Measurements from ENCODE around the gene STAM. TPM values are rescaled to one million over a fixed set of nuclear protein-coding genes. Genes with fewer than 3 reads are reported as not detected.
"Not testable (repeated sequence)": the region's sequence is repeated elsewhere in the genome, so short reads cannot be mapped to it uniquely, and the experiment has no call there.

The STAM gene
- total RNA-seq, 1 donor from 2014 or later: 28.7 TPM

GRCh38 chr10:17617031-17617911, 26.7 kb upstream of the STAM start, which contains the start of gene HACD1:
TSS of gene HACD1 (minus strand) at chr10:17617374. CDS start at chr10:17617339, 35 bp downstream.
- no peak for TF ChIP-seq CTCF (IDR thresholded peaks at IDR 0.05)
- DNase-seq (peak; percentile 37), ATAC-seq (ENCODE audit: low read depth) (peak; percentile 74)
- ChIA-PET POLR2A (interaction anchor here (0.7 to 2.2 kb wide), 4 partner anchors 27 to 175 kb away, joined by 3 to 10 read pairs (median 4); partner anchors contain the start of gene STAM), CTCF (no interaction called here)
- peaks cover 16% of the 10 kb centered on the region for H3K27me3 Mint-ChIP-seq
- H3K27ac Mint-ChIP-seq: no peak within 1 kb of the TSS
- H3K4me3 Mint-ChIP-seq: peak within 1 kb of the TSS; percentile 82
- no peaks in the 10 kb centered on the region for H3K9me3 Mint-ChIP-seq
- intact Hi-C loops (cut with micrococcal nuclease): loop anchor here (1.0 to 5.0 kb wide), 3 partner anchors 27 to 65 kb away; partner anchors contain the start of gene STAM
- H3K36me3 Mint-ChIP-seq (ENCODE audit: low read depth): no peaks in the 10 kb centered on the region
- H3K4me1 Mint-ChIP-seq: peaks cover 9% of the 10 kb centered on the region

- H3K27ac Mint-ChIP-seq: no peak overlapping the region
- TF ChIP-seq CTCF (IDR thresholded peaks at IDR 0.05): no peak
These were observed 21.9 kb upstream of the STAM start for GRCh38 chr10:17622061-17622460.

GRCh38 chr10:17624996-17625395, 19.0 kb upstream of the STAM start:
- no peak for TF ChIP-seq CTCF (IDR thresholded peaks at IDR 0.05)
- ChIA-PET CTCF (no interaction called here), POLR2A (no interaction called here)
- H3K27me3 Mint-ChIP-seq: peaks cover 7% of the 10 kb centered on the region
- no peaks in the 10 kb centered on the region for H3K4me1 Mint-ChIP-seq
- H3K27ac Mint-ChIP-seq: no peak overlapping the region
- peaks cover 2% of the 10 kb centered on the region for H3K9me3 Mint-ChIP-seq
- DNase-seq (no peak), ATAC-seq (ENCODE audit: low read depth) (no peak)
- no peak overlapping the region for H3K4me3 Mint-ChIP-seq
- intact Hi-C loops (cut with micrococcal nuclease): no loop called here
- H3K36me3 Mint-ChIP-seq (ENCODE audit: low read depth): no peaks in the 10 kb centered on the region

More at GRCh38 chr10:17622061-17622460, 21.9 kb upstream of the STAM start:
- ChIA-PET POLR2A (no interaction called here), CTCF (no interaction called here)
- no peak overlapping the region for H3K4me3 Mint-ChIP-seq
- H3K9me3 Mint-ChIP-seq: peaks cover 2% of the 10 kb centered on the region
- H3K27me3 Mint-ChIP-seq: peaks cover 23% of the 10 kb centered on the region
- no peak for ATAC-seq (ENCODE audit: low read depth)
- peaks cover 9% of the 10 kb centered on the region for H3K4me1 Mint-ChIP-seq
- no peaks in the 10 kb centered on the region for H3K36me3 Mint-ChIP-seq (ENCODE audit: low read depth)
- intact Hi-C loops (cut with micrococcal nuclease): no loop called here
- DNase-seq: no peak

GRCh38 chr10:17626656-17627055, 17.3 kb upstream of the STAM start:
- ATAC-seq (ENCODE audit: low read depth) (no peak), DNase-seq (no peak)
- intact Hi-C loops (cut with micrococcal nuclease): no loop called here
- Mint-ChIP-seq H3K27ac (no peak overlapping the region), H3K4me1 (no peaks in the 10 kb centered on the region), H3K4me3 (no peak overlapping the region), H3K27me3 (peaks cover 7% of the 10 kb centered on the region), H3K9me3 (peaks cover 2% of the 10 kb centered on the region), H3K36me3 (ENCODE audit: low read depth) (no peaks in the 10 kb centered on the region)
- CTCF ChIA-PET: interaction anchor here (0.6 kb wide), 1 partner anchor 18 kb away, joined by 3 read pairs; no protein-coding TSS in a partner anchor
- TF ChIP-seq CTCF (IDR thresholded peaks at IDR 0.05): no peak
- POLR2A ChIA-PET: no interaction called here

GRCh38 chr10:17632590-17632989, 11.4 kb upstream of the STAM start:
- H3K9me3 Mint-ChIP-seq; intact Hi-C loops (cut with micrococcal nuclease); H3K4me1 Mint-ChIP-seq; H3K27me3 Mint-ChIP-seq; CTCF ChIA-PET; ATAC-seq (ENCODE audit: low read depth); DNase-seq; H3K36me3 Mint-ChIP-seq (ENCODE audit: low read depth); H3K27ac Mint-ChIP-seq; H3K4me3 Mint-ChIP-seq: not testable (repeated sequence)
- POLR2A ChIA-PET: interaction anchor here (0.6 kb wide), 2 partner anchors 16 to 27 kb away, joined by 3 to 5 read pairs; no protein-coding TSS in a partner anchor
